Measurements from ENCODE around the gene IQSEC2.

The IQSEC2 gene

DNA sequence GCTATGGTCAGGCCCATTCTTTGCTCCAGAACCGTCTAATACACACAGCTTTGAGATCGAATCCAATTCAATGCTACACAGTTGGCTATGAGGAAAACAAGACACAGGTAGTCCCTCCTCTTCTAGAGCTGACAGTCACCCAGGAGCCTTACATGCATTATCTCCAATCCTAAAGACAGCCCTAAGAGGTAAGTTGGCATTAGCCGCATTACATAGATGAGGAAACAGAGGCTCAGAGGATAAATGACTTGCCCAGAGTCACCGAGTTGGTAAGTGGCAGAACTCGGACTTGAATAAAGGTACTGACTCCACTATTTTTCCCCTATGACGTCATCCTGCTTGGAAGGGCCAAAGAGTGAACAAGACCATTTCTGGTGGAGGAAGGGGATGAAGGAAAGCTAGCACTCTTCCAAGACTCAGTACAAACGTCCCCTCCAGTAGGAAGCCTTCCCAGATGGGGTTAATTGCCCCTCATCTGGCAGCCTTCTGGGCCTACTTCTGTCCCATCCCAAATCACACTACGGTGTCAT is 8.5 kb downstream of the IQSEC2 start:
- no peak overlapping the region for H3K4me3 ChIP-seq (ENCODE audit: low read depth, low read length)

GRCh38 chrX:53269536-53270107 is 11.8 kb downstream of the IQSEC2 start:
- no peak overlapping the region for H3K4me3 ChIP-seq (ENCODE audit: low read depth, low read length)

- H3K4me3 ChIP-seq (ENCODE audit: low read depth, low read length) = no peak overlapping the region
Observed at GRCh38 chrX:53268173-53268572, 13.2 kb downstream of the IQSEC2 start.

- no peak overlapping the region for H3K4me3 ChIP-seq (ENCODE audit: low read depth, low read length)
Observed at GRCh38 chrX:53266914-53267313, 14.5 kb downstream of the IQSEC2 start.

GRCh38 chrX:53265771-53266574 is 15.4 kb downstream of the IQSEC2 start:
- no peak overlapping the region for H3K4me3 ChIP-seq (ENCODE audit: low read depth, low read length)

DNA sequence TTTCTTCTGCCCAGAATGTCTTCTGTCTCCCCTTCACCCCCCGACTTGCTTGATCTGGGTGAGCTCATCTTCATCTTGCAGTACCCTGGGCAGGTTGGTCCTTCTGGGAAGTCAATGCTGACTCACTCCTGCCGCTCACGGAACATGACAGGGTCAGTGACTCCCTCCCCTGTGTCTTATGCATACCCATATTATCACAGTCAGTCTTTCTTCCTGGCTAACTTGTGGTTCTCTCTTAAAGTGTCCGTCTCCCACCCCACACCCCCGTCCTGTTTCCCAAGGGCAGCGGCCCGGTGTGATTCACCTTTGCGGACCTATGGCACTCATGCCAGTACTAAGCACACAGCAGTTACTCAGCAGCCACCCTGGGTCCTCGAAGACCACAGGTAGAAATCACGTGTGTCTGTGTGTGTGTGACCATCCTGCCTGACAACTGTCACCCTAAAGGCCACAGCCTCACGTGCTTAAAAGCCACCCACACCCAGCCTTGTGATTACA is 17.7 kb downstream of the IQSEC2 start:
- H3K4me3 ChIP-seq (ENCODE audit: low read depth, low read length) = no peak overlapping the region

- no peak overlapping the region for H3K4me3 ChIP-seq (ENCODE audit: low read depth, low read length)
Observed at GRCh38 chrX:53262918-53263394, 18.4 kb downstream of the IQSEC2 start.

DNA sequence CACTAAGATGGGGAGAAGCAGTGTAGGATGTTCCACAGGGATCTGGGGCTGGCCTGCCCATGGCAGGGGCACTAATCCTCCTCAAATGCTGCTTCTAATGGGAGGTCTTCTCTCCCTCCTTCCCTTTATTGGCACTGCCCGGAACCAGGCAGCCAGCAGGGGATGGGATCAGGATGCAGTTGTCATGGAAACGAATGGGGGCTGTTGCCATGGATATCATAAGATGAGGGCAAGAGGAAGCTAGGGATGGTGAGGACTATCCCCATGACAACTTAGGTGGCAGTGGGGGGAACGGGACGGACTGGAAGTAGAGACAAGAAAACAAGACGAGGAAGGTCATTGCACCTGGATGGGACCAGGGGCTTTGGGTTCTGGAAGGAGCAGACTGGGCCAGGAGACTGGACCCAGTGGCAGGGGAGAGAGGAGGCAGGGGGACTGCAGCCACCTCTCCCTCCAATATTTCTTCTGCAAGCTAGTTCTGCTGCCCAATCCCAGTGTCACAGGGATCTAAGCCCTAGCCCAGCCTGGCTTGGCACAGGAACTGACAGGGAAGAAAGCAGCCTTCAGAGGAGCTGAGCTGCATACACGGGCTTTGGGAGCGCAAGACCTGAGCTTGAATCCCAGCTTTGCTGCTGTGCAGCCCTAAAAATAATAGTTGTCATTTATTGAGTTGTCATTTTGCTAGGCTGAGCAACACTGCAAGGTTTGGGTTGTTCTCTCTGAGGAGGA is 19.0 kb downstream of the IQSEC2 start:
- H3K4me3 ChIP-seq (ENCODE audit: low read depth, low read length) = no peak overlapping the region

- no peak overlapping the region for H3K4me3 ChIP-seq (ENCODE audit: low read depth, low read length)
Observed at GRCh38 chrX:53261355-53261972, 19.9 kb downstream of the IQSEC2 start.

DNA sequence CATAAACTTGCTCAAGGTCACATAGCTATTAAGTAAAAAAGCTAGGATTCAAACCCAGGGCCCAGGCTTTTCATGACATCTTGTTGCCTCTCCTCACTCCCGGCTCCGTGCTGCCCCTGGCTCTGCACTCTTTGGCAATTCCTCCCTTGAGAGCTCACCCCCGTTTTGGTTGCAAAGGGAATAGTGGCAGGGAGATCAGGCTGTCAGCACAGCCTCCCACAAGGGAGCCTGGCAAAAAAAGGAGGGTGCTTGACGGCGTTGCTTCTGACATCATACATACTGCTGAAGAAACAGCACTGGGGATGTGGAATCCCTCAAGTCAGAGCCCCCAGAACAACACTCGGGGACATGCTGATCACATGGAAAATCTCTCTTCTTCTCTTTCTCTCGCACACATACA is 20.5 kb downstream of the IQSEC2 start:
- no peak overlapping the region for H3K4me3 ChIP-seq (ENCODE audit: low read depth, low read length)

GRCh38 chrX:53257670-53258423 is 23.5 kb downstream of the IQSEC2 start:
- no peak overlapping the region for H3K4me3 ChIP-seq (ENCODE audit: low read depth, low read length)

GRCh38 chrX:53257166-53257565 is 24.2 kb downstream of the IQSEC2 start:
- no peak overlapping the region for H3K4me3 ChIP-seq (ENCODE audit: low read depth, low read length)

DNA sequence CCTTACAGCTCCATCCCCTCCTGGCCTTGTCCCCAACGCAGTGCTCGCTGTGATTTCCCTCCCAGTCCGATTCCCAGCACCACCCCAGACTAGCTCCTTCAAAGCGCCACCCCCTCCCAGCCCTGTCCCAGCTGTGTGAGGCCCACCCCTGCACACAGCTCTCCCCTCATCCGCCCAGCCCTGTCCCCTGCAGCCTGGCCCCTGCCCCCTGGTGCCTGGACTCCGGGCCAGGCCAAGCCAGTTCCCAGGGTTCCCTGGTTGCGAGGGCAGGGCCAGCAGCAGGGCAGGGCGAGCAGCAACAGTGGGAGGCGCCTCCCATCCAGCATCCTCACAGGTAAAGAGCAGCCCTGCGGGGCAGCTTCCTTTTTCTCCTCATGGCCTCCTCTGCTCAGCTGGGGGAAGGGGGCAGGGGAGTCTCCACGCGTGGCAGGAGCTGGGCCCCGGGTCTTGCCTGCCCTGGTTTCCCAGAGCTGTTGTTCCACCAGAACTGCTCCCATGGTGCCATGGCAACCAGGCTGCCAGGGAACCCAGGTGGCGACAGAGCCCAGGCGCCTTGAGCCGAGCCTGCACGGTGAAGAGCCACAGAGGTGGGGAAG is 24.8 kb downstream of the IQSEC2 start:
- H3K4me3 ChIP-seq (ENCODE audit: low read depth, low read length) = no peak overlapping the region

DNA sequence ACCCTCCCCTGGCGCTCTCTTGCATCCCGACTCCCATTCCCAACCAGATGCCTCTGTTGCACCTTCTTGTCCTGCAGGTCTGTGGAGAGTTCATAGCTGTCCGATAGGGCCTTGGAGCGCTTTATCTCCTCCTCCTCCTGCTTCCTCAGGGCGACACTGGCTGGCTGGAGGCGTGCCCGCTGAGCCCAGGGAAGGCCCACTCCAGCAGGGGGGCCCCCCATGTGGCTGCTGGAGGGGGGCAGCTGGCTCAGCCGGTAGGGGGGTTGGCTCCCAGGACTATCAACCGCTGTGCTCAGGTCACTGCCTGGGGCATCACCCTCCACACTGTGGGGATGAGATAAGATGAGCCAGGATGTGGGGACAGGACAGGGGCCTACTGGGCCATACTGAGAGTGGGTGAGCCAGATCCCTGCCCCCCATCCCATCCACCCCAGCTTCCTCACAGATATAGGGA is 25.6 kb downstream of the IQSEC2 start:
- H3K4me3 ChIP-seq (ENCODE audit: low read depth, low read length) = no peak overlapping the region

- no peak overlapping the region for H3K4me3 ChIP-seq (ENCODE audit: low read depth, low read length)
Observed at GRCh38 chrX:53254570-53255461, 26.6 kb downstream of the IQSEC2 start.

DNA sequence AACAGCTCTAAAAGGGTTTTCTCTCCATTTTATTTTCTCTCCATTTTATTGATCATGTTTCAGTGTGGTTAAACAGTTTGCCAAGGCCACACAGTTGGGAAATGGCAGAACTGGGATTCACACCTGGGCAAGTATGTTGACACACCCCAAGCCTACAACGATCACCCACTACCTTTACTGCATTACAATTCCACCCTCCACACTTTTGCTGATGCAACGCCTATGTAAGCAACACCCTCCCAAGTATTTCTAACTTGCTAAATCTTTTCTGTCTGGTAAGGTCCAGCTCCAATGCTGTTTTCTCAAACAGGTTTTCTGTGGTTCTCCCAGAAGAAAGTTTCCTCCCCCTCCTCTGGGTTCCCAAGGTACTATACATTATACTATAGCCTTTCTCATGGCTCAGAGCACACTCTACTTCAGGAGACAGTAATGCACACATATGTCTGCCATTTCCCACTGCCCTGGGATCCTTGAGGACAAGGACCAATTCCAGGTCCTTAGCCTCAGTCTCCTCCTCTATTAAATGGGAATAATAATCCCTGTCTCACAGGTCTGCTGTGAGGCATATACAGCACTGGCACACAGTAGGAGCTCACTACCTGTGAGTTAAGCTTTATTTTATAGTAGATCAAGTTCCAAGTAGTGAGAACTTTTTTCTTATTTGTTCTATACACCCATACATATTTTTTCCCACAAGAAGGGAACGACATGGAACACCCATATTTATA is 27.9 kb downstream of the IQSEC2 start:
- H3K4me3 ChIP-seq (ENCODE audit: low read depth, low read length) = no peak overlapping the region

DNA sequence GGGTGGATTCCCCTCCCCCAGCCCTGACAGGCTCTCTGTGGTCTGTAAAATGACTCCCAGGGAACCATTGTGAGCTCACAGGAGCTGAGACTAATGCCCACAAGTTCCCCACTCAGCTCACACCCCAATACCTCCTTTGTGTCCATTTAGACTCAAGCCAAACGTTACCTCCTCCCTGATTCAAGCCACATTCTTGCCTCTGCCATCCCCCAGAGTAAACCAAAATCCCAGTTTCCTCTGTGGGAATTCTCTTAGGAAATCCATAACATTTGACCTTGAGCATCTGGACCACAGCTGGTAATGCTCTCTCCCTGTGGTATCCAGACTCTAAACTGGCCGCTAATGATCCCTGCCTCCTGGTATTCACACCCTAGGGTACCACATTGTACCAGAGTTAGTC is 30.1 kb downstream of the IQSEC2 start:
- H3K4me3 ChIP-seq (ENCODE audit: low read depth, low read length) = no peak overlapping the region

DNA sequence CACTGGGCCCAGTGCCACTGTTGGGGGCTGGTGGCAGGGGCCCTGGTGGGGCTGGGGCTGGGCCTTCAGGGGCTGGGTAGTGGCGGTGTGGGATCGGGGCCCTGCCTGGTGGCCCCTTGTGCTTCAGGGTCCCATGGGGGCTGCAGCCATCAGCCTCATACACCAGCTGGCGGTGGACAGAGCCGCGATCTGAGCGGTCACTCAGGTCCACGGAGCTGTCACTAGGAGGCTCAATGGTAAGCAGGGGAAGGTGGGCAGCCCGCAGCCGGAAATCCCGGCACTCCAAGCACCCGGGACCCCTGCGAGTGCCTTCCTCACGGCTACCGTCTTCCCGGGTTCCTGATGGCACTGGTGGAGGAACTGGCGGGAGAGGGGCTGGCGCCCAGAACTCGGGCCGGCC is 30.8 kb downstream of the IQSEC2 start:
- no peak overlapping the region for H3K4me3 ChIP-seq (ENCODE audit: low read depth, low read length)

Data from iPS-11a (cell line).